ENCODE measurements around the gene S100A12.

- TF ChIP-seq CTCF (IDR thresholded peaks at IDR 0.05; ENCODE audit: insufficient read depth, low read length), result no peak
- TF ChIP-seq GABPA (IDR thresholded peaks at IDR 0.05; ENCODE audit: low read depth), result no peak
- TF ChIP-seq, protein P1, sequence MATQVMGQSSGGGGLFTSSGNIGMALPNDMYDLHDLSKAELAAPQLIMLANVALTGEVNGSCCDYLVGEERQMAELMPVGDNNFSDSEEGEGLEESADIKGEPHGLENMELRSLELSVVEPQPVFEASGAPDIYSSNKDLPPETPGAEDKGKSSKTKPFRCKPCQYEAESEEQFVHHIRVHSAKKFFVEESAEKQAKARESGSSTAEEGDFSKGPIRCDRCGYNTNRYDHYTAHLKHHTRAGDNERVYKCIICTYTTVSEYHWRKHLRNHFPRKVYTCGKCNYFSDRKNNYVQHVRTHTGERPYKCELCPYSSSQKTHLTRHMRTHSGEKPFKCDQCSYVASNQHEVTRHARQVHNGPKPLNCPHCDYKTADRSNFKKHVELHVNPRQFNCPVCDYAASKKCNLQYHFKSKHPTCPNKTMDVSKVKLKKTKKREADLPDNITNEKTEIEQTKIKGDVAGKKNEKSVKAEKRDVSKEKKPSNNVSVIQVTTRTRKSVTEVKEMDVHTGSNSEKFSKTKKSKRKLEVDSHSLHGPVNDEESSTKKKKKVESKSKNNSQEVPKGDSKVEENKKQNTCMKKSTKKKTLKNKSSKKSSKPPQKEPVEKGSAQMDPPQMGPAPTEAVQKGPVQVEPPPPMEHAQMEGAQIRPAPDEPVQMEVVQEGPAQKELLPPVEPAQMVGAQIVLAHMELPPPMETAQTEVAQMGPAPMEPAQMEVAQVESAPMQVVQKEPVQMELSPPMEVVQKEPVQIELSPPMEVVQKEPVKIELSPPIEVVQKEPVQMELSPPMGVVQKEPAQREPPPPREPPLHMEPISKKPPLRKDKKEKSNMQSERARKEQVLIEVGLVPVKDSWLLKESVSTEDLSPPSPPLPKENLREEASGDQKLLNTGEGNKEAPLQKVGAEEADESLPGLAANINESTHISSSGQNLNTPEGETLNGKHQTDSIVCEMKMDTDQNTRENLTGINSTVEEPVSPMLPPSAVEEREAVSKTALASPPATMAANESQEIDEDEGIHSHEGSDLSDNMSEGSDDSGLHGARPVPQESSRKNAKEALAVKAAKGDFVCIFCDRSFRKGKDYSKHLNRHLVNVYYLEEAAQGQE (IDR thresholded peaks at IDR 0.05; ENCODE audit: insufficient replicate concordance, low read depth), result no peak
Observed at GRCh38 chr1:153389973-153390879, 14.8 kb upstream of the S100A12 start.

All from HL-60 (cell line).